OCI-LY1 (cell line): ENCODE results near the gene COX6A2.

ENCODE experiments used
- EZH2 ChIP-seq: fragments of 200-600 bp; sonication (generic), shearing (Covaris generic); IDR thresholded peaks from 2 replicates; pipeline ENCODE4 v1.8.0; 2017; ENCODE audit warnings: borderline replicate concordance, mixed run types, mild to moderate bottlenecking, antibody characterized with exemption, low read length, moderate library complexity, mixed read lengths
- TF ChIP-seq, protein P1 (sequence below): fragments of 200-600 bp; sonication (generic), shearing (Covaris generic); IDR thresholded peaks from 2 replicates; pipeline ENCODE4 v1.5.1; 2017; ENCODE audit warnings: mild to moderate bottlenecking, antibody characterized with exemption, low read length, moderate library complexity, mixed read lengths

DNA sequence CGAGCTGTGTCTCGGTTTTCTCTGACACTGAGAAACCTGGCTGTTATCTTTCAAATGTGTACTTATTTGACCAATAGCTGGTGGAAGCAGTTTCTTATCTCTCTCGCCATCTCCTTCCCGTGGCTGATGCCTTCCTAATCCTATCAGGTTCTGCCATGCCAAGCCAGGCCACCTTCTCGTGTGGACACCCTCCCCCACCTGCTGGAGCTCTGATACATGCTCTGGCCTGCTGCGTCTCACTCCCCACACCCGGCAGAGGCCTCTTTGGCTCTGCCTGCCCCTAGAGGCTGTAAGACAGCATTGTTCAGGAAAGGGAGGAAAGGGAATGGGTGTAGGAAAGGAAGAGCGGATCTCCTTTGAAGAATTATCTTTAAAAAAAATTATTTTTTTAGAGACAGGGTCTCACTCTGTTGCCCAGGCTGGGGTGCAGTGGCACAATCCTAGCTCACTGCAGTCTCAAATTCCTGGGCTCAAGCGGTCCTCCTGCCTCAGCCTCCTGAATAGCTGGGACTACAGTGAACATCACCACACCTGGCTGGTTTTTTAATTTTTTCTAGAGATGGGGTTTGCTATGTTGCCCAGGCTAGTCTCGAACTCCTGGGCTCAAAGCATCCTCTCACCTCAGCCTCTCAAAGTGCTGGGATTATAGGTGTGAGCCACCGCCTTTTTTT lies 23.7 kb upstream of the COX6A2 start:
- TF ChIP-seq EZH2, result no peak
- TF ChIP-seq, protein P1, sequence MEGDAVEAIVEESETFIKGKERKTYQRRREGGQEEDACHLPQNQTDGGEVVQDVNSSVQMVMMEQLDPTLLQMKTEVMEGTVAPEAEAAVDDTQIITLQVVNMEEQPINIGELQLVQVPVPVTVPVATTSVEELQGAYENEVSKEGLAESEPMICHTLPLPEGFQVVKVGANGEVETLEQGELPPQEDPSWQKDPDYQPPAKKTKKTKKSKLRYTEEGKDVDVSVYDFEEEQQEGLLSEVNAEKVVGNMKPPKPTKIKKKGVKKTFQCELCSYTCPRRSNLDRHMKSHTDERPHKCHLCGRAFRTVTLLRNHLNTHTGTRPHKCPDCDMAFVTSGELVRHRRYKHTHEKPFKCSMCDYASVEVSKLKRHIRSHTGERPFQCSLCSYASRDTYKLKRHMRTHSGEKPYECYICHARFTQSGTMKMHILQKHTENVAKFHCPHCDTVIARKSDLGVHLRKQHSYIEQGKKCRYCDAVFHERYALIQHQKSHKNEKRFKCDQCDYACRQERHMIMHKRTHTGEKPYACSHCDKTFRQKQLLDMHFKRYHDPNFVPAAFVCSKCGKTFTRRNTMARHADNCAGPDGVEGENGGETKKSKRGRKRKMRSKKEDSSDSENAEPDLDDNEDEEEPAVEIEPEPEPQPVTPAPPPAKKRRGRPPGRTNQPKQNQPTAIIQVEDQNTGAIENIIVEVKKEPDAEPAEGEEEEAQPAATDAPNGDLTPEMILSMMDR, result peak; percentile 37
